PC-3 (cell line): Measurements from ENCODE around the gene MYH10. TPM values are rescaled to one million over a fixed set of nuclear protein-coding genes. Genes with fewer than 3 reads are reported as not detected.

ENCODE experiments used
- ATAC-seq: fragments of 200-7000 bp; cut with Tn5 transposase; 2 replicates; pipeline ENCODE4 v1.9.1; 2020; ENCODE audit warnings: mild to moderate bottlenecking, moderate library complexity
- BruUV-seq: library from RNA; stranded (reverse); fragments of 400-500 nt; replicated peaks from 2 replicates; lab custom pipeline; 2021; lab: Mats Ljungman, UMichigan
- CTCF ChIA-PET: fragments of 300-600 bp; sonication (Branson Sonifier 250); formaldehyde crosslinking; loops from one replicate; lab custom pipeline; 2022; ENCODE audit warnings: antibody characterized with exemption; lab: Charles Lee
- POLR2A ChIA-PET: fragments of 300-600 bp; sonication (Branson Sonifier 250); formaldehyde crosslinking; loops from one replicate; lab custom pipeline; 2022; ENCODE audit warnings: antibody characterized with exemption; ENCODE audit not compliant: unreplicated experiment; lab: Charles Lee
- DNase-seq: peaks from one replicate; pipeline ENCODE4 v3.0.0-alpha.2; 2015
- H2AFZ ChIP-seq: fragments of 300-600 bp; sonication (generic); 2 replicates; pipeline ENCODE4 v1.6.0; 2016; ENCODE audit warnings: antibody characterized with exemption, low read length
- H3F3A ChIP-seq: fragments of 300-600 bp; sonication (generic); one replicate; pipeline ENCODE4 v1.6.0; 2017; ENCODE audit warnings: antibody characterized with exemption, low read length, control low read depth, mild to moderate bottlenecking; ENCODE audit not compliant: unreplicated experiment
- H3K27ac ChIP-seq: fragments of 300-600 bp; sonication (generic); 2 replicates; pipeline ENCODE4 v1.5.1; 2016; ENCODE audit warnings: mild to moderate bottlenecking, low read length
- H3K27me3 ChIP-seq: fragments of 300-600 bp; sonication (generic); 2 replicates; pipeline ENCODE4 v1.6.1; 2016; ENCODE audit warnings: low read length, mixed read lengths
- H3K36me3 ChIP-seq: fragments of 300-600 bp; sonication (generic); 2 replicates; pipeline ENCODE4 v1.6.1; 2016; ENCODE audit warnings: low read depth, mixed run types, low read length, mixed read lengths
- H3K4me1 ChIP-seq: fragments of 300-600 bp; sonication (generic); 2 replicates; pipeline ENCODE4 v1.5.1; 2016; ENCODE audit warnings: low read length; ENCODE audit not compliant: insufficient read depth
- H3K4me2 ChIP-seq: fragments of 300-600 bp; sonication (generic); 2 replicates; pipeline ENCODE4 v1.6.0; 2016; ENCODE audit warnings: low read length
- H3K4me3 ChIP-seq: fragments of 300-600 bp; sonication (generic); 2 replicates; pipeline ENCODE4 v1.5.1; 2016; ENCODE audit warnings: mild to moderate bottlenecking, low read length, mixed read lengths
- H3K79me2 ChIP-seq: fragments of 300-600 bp; sonication (generic); 2 replicates; pipeline ENCODE4 v1.6.1; 2017; ENCODE audit warnings: low read length, mixed read lengths
- H3K9ac ChIP-seq: fragments of 300-600 bp; sonication (generic); 2 replicates; pipeline ENCODE4 v1.6.0; 2016; ENCODE audit warnings: mild to moderate bottlenecking, low read length
- H3K9me2 ChIP-seq: fragments of 300-600 bp; sonication (generic); replicated peaks from 2 replicates; pipeline ENCODE4 v1.6.1; 2016; ENCODE audit warnings: mixed run types, low read length, mixed read lengths
- H3K9me3 ChIP-seq: fragments of 300-600 bp; sonication (generic); 2 replicates; pipeline ENCODE4 v1.6.1; 2016; ENCODE audit warnings: low read length, mixed read lengths
- H4K20me1 ChIP-seq: fragments of 300-600 bp; sonication (generic); 2 replicates; pipeline ENCODE4 v1.6.1; 2016; ENCODE audit warnings: low read length, mixed read lengths
- EZH2 ChIP-seq: fragments of 300-600 bp; sonication (generic); IDR thresholded peaks from one replicate; pipeline ENCODE4 v1.6.1; 2017; ENCODE audit warnings: antibody characterized with exemption, mild to moderate bottlenecking, low read length; ENCODE audit not compliant: unreplicated experiment
- EZH2phosphoT487 ChIP-seq: fragments of 300-600 bp; sonication (generic); IDR thresholded peaks from 2 replicates; pipeline ENCODE4 v1.6.1; 2018; ENCODE audit warnings: mild to moderate bottlenecking, antibody characterized with exemption, low read length, borderline replicate concordance
- intact Hi-C: fragments of 100-400 bp; cut with micrococcal nuclease; formaldehyde crosslinking; loops from 2 replicates; pipeline ENCODE4 v1.9.0; 2023
- total RNA-seq: library from RNA; depleted of rRNA; stranded (reverse); fragments of >200 nt; gene quantifications from 2 replicates; pipeline ENCODE4 v1.2.3, GENCODE V29; 2014
- TF ChIP-seq, protein P1 (sequence below): fragments of 300-600 bp; sonication (generic); conservative IDR thresholded peaks from 2 replicates; pipeline ENCODE4 v1.5.1; 2017; ENCODE audit warnings: antibody characterized with exemption, low read depth, mild to moderate bottlenecking, low read length

Gene MYH10
- total RNA-seq, 1 experiment from 2014 or later = 44.6 TPM

DNA sequence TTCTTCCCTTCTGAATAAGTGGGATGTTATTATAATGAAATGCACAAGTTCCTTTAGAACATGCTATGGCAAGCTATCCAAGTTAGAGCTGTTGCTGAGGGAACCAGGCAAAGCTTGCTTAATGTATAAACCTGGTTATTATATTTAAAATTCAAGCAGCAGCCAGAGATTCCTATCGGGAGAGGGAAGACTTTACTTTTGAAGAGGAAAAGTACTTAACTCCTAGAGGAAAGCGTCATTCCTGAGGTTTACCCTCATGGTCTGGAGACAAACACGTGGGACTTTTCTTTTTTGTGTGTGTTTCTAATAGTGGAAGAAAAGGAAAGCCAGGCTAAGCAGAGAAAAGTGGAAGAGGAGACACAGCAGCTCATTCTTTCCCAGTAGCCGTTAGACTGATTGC is 39.9 kb upstream of the MYH10 start:
- Histone ChIP-seq H3K4me1 (no peaks in the 10 kb centered on the region), H3K36me3 (no peaks in the 10 kb centered on the region), H3K9ac (no peak overlapping the region), H3K4me3 (no peak overlapping the region), H3K79me2 (no peaks in the 10 kb centered on the region), H4K20me1 (no peaks in the 10 kb centered on the region), H3K4me2 (no peak overlapping the region), H2AFZ (no peak overlapping the region), H3K9me2 (no peaks in the 10 kb centered on the region), H3K9me3 (no peaks in the 10 kb centered on the region), H3K27ac (no peak overlapping the region), H3K27me3 (0 out of 2 replicates have a peak, but pooled peaks cover 5% of the 10 kb centered on the region), H3F3A (no peaks in the 10 kb centered on the region)
- no peak for ATAC-seq
- BruUV-seq = no TSS peak
- POLR2A ChIA-PET = no interaction called here
- CTCF ChIA-PET = no interaction called here
- no peak for DNase-seq
- TF ChIP-seq, protein P1, sequence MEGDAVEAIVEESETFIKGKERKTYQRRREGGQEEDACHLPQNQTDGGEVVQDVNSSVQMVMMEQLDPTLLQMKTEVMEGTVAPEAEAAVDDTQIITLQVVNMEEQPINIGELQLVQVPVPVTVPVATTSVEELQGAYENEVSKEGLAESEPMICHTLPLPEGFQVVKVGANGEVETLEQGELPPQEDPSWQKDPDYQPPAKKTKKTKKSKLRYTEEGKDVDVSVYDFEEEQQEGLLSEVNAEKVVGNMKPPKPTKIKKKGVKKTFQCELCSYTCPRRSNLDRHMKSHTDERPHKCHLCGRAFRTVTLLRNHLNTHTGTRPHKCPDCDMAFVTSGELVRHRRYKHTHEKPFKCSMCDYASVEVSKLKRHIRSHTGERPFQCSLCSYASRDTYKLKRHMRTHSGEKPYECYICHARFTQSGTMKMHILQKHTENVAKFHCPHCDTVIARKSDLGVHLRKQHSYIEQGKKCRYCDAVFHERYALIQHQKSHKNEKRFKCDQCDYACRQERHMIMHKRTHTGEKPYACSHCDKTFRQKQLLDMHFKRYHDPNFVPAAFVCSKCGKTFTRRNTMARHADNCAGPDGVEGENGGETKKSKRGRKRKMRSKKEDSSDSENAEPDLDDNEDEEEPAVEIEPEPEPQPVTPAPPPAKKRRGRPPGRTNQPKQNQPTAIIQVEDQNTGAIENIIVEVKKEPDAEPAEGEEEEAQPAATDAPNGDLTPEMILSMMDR = no peak
- TF ChIP-seq EZH2phosphoT487 (no peak), EZH2 (no peak)
- intact Hi-C loops = no loop called here

DNA sequence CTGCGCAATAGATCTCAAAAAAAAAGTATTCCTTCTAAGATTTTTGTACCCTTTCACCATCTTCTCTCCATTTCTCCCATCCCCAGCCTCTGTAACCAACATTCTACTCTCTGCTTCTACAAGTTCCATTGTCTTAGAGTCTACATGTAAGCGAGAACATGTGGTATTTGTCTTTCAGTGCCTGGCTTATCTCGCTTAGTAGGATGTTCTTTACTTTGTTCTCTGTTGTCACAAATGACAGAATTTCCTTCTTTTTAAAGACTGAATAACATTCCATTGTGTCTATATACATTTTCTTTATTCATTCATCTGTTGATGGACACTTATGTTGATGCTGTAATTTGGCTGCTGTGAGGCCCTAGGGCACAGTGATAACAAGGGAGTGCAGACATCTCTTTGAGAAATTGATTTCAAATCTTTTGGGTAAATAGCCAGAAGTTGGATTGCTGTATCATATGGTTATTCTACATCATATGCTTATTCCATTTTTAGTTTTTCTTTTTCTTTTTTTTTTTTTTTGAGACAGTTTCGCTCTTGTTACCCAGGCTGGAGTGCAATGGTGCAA is 37.7 kb upstream of the MYH10 start:
- Histone ChIP-seq H3K4me2 (no peak overlapping the region), H3F3A (no peaks in the 10 kb centered on the region), H3K27me3 (peaks cover 8% of the 10 kb centered on the region; the same call in 1 of the 2 replicates), H3K36me3 (no peaks in the 10 kb centered on the region), H3K79me2 (no peaks in the 10 kb centered on the region), H4K20me1 (no peaks in the 10 kb centered on the region), H3K9ac (no peak overlapping the region), H2AFZ (no peak overlapping the region), H3K4me3 (no peak overlapping the region), H3K9me2 (no peaks in the 10 kb centered on the region), H3K9me3 (no peaks in the 10 kb centered on the region), H3K4me1 (no peaks in the 10 kb centered on the region), H3K27ac (no peak overlapping the region)
- ATAC-seq = no peak
- no peak for DNase-seq
- POLR2A ChIA-PET = no interaction called here
- no TSS peak for BruUV-seq
- intact Hi-C loops = no loop called here
- CTCF ChIA-PET = no interaction called here
- TF ChIP-seq EZH2 = no peak
- TF ChIP-seq EZH2phosphoT487 = no peak
- TF ChIP-seq, protein P1 = no peak

DNA sequence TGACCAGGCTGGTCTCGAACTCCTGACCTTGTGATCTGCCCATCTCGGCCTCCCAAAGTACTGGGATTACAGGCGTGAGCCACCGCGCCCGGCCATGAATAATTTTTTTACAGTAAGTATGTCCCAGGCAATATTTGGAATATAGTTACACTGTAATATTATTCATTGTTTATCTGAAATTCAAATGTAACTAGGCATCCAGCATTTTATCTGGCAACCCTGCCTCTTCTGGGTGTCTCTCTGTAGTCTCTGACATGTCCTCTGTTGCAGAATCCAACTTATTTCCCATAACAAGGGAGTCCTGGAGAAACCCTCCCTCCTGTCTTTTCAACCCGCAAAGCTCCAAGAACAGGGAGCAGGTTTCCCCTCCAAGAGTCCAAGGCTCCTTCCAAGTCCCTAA is 36.9 kb upstream of the MYH10 start:
- Histone ChIP-seq H3K4me3 (no peak overlapping the region), H2AFZ (no peak overlapping the region), H3K27me3 (peaks cover 14% of the 10 kb centered on the region; the same call in 1 of the 2 replicates), H3K4me2 (no peak overlapping the region), H4K20me1 (no peaks in the 10 kb centered on the region), H3K9me3 (no peaks in the 10 kb centered on the region), H3F3A (no peaks in the 10 kb centered on the region), H3K9ac (no peak overlapping the region), H3K27ac (no peak overlapping the region), H3K9me2 (no peaks in the 10 kb centered on the region), H3K79me2 (no peaks in the 10 kb centered on the region), H3K4me1 (no peaks in the 10 kb centered on the region), H3K36me3 (no peaks in the 10 kb centered on the region)
- intact Hi-C loops = no loop called here
- ChIA-PET CTCF (no interaction called here), POLR2A (no interaction called here)
- ATAC-seq = no peak
- no peak for DNase-seq
- no peak for TF ChIP-seq EZH2phosphoT487
- BruUV-seq = no TSS peak
